HepG2 (cell line): Measurements from ENCODE around the gene RPS14. TPM values are rescaled to one million over a fixed set of nuclear protein-coding genes. Genes with fewer than 3 reads are reported as not detected.
A peak's percentile ranks its signal among the peaks of the same experiment; 100 is the strongest.

ENCODE experiments used
- BRF2 ChIP-seq: sonication (generic); formaldehyde crosslinking; IDR thresholded peaks from 2 replicates; pipeline ENCODE4 v1.8.1; 2022; ENCODE audit warnings: mild to moderate bottlenecking, missing genetic modification reagents
- CHD4 ChIP-seq: fragments of 200-600 bp; sonication (generic); IDR thresholded peaks from 2 replicates; pipeline ENCODE4 v1.7.0; 2017; ENCODE audit warnings: mild to moderate bottlenecking, low read length, borderline replicate concordance
- FOXA1 ChIP-seq, 2 experiments: fragments of 450-650 bp in 1 of 2; sonication (generic) in 1 of 2; formaldehyde crosslinking in 1 of 2; IDR thresholded peaks; 2 replicates each; pipeline versions ENCODE4 v1.4.0 to v1.6.1; 2016 to 2020; ENCODE audit warnings: missing genetic modification reagents in 1 of 2
- HMGXB4 ChIP-seq, 2 experiments: sonication (generic) in 1 of 2; formaldehyde crosslinking in 1 of 2; IDR thresholded peaks; 2 replicates each; pipeline versions ENCODE4 v1.4.0 to v1.6.1; 2018 to 2020; ENCODE audit warnings: missing genetic modification reagents in 2 of 2, borderline replicate concordance in 1 of 2, low read depth in 1 of 2, mild to moderate bottlenecking in 1 of 2, missing biosample characterization in 1 of 2
- HOXA5 ChIP-seq: sonication (generic); formaldehyde crosslinking; IDR thresholded peaks from 2 replicates; pipeline ENCODE4 v1.4.0; 2020; ENCODE audit warnings: missing genetic modification reagents
- MAFK ChIP-seq, 2 experiments: IDR thresholded peaks in 1 of 2; conservative IDR thresholded peaks in 1 of 2; 2 replicates each; pipeline ENCODE4 v1.6.1; 2011; ENCODE audit warnings: improper control_type of control experiment in 2 of 2, low read length in 2 of 2
- NBN ChIP-seq: fragments of 450-650 bp; conservative IDR thresholded peaks from 2 replicates; pipeline ENCODE4 v1.6.1; 2017
- NFYC ChIP-seq: IDR thresholded peaks from 2 replicates; pipeline ENCODE4 v1.6.1; 2016; ENCODE audit warnings: missing genetic modification reagents, missing compliant biosample characterization
- TSC22D2 ChIP-seq: sonication (generic); formaldehyde crosslinking; IDR thresholded peaks from 2 replicates; pipeline ENCODE4 v1.5.1; 2020; ENCODE audit warnings: missing genetic modification reagents, mild to moderate bottlenecking, borderline replicate concordance
- ZBTB3 ChIP-seq: sonication (generic); formaldehyde crosslinking; IDR thresholded peaks from 2 replicates; pipeline ENCODE4 v1.4.0; 2020; ENCODE audit warnings: low read depth, mild to moderate bottlenecking, moderate library complexity, missing genetic modification reagents, borderline replicate concordance
- ZIK1 ChIP-seq: sonication (generic); formaldehyde crosslinking; IDR thresholded peaks from 2 replicates; pipeline ENCODE4 v1.5.0; 2020; ENCODE audit warnings: mild to moderate bottlenecking, low read depth, missing genetic modification reagents, borderline replicate concordance
- ZNF564 ChIP-seq: sonication (generic); formaldehyde crosslinking; IDR thresholded peaks from 2 replicates; pipeline ENCODE4 v1.8.1; 2023; ENCODE audit warnings: mild to moderate bottlenecking, missing genetic modification reagents
- ZNF616 ChIP-seq: sonication (generic); formaldehyde crosslinking; IDR thresholded peaks from 2 replicates; pipeline ENCODE4 v1.5.0; 2020; ENCODE audit warnings: low read depth, mild to moderate bottlenecking, missing genetic modification reagents
- ZNF7 ChIP-seq: IDR thresholded peaks from 2 replicates; pipeline ENCODE4 v1.6.1; 2016; ENCODE audit warnings: missing biosample characterization, missing genetic modification reagents
- ZNF749 ChIP-seq: sonication (generic); formaldehyde crosslinking; IDR thresholded peaks from 2 replicates; pipeline ENCODE4 v1.8.0; 2022; ENCODE audit warnings: mild to moderate bottlenecking, missing genetic modification reagents, moderate library complexity, borderline replicate concordance
- polyA plus RNA-seq, 8 experiments: library from polyadenylated mRNA; depleted of rRNA in 3 of 8; stranded (reverse) in 7 of 8; unstranded in 1 of 8; fragments of >200 nt; fragmentation: Illumina TruSeq in 4 of 8; extraction: Trizol in 4 of 8; gene quantifications; 2 replicates each; pipeline versions ENCODE4 v1.2.1 to v1.2.3, GENCODE V29; 2011 to 2016; ENCODE audit warnings: low read depth in 4 of 8, missing spikeins in 1 of 8, mixed read lengths in 1 of 8; ENCODE audit not compliant: insufficient read depth in 1 of 8
- total RNA-seq, 5 experiments: library from RNA; depleted of rRNA; stranded (reverse); fragments of >200 nt; fragmentation: Illumina TruSeq; extraction: Trizol; gene quantifications; 2 replicates each; pipeline ENCODE4 v1.2.3, GENCODE V29; 2016; ENCODE audit warnings: low read depth in 1 of 5
- TF ChIP-seq, protein P1 (sequence below): IDR thresholded peaks from 2 replicates; pipeline ENCODE4 v1.6.1; 2012; ENCODE audit warnings: low read length, improper control_type of control experiment

RPS14 gene
- total and polyA plus RNA-seq, 2 of the 13 experiments (the other 11 are each of a cell fraction or from before 2014, with no cell fraction given) = 2,116 to 3,295 TPM

DNA sequence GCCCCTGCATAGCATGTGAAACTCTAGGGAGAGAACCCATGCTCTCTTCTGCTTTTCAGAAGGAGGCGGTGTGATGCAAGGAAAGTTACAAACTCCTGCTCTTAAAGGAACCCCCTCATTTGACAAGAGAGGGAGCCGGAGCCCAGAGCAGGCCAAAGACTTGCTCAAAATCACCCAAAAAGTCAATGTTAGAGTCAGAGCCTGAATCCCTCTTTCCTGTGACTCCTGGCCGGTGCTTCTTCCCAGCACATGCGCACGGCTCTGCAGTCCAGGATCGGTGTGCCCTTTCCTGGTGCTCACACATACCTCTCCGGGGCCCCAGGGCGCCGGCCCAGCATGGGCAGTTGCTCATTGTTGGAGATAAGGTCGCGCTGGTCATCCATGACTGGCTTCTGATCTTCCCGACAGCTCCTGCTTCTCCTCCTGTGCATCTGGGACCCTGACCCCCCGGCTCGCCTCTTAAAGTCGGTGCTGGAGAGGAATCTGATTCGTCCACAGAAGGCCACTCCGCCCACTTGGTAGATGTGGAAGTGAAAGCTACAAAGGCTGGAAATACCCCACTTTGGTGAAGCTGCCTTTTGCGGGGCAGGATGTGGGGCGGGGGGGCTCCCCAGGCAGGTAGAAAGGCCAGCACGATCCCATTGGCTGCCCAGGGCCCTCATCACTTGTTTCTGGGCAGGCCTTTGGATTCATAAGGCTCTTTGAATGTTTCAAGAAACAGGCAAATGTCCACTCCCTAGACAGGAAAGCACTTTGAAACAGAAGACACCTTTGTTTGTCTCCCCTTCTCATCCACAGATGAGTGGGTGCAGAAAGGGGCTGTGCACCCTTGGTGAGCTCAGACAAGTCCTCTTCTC, 37.0 kb downstream of the RPS14 start, which contains the start of gene CD74 (continued):
- no peak for TF ChIP-seq NBN
- no peak for TF ChIP-seq CHD4
- no peak for TF ChIP-seq TSC22D2 (CRISPR knock-in tag)
- no peak for TF ChIP-seq ZIK1
- TF ChIP-seq BRF2 (CRISPR knock-in tag) = no peak
- TF ChIP-seq, protein P1, sequence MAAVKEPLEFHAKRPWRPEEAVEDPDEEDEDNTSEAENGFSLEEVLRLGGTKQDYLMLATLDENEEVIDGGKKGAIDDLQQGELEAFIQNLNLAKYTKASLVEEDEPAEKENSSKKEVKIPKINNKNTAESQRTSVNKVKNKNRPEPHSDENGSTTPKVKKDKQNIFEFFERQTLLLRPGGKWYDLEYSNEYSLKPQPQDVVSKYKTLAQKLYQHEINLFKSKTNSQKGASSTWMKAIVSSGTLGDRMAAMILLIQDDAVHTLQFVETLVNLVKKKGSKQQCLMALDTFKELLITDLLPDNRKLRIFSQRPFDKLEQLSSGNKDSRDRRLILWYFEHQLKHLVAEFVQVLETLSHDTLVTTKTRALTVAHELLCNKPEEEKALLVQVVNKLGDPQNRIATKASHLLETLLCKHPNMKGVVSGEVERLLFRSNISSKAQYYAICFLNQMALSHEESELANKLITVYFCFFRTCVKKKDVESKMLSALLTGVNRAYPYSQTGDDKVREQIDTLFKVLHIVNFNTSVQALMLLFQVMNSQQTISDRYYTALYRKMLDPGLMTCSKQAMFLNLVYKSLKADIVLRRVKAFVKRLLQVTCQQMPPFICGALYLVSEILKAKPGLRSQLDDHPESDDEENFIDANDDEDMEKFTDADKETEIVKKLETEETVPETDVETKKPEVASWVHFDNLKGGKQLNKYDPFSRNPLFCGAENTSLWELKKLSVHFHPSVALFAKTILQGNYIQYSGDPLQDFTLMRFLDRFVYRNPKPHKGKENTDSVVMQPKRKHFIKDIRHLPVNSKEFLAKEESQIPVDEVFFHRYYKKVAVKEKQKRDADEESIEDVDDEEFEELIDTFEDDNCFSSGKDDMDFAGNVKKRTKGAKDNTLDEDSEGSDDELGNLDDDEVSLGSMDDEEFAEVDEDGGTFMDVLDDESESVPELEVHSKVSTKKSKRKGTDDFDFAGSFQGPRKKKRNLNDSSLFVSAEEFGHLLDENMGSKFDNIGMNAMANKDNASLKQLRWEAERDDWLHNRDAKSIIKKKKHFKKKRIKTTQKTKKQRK = no peak
- TF ChIP-seq HOXA5 (CRISPR knock-in tag) = 0 out of 2 replicates have a peak, but pooled peaks have one; percentile 48
- TF ChIP-seq ZNF564 (CRISPR knock-in tag) = 0 out of 2 replicates have a peak, but pooled peaks have one; percentile 40
- TF ChIP-seq ZNF749 (CRISPR knock-in tag) = no peak
- TF ChIP-seq FOXA1 (IDR thresholded peaks at IDR 0.05) = no peak
- 0 out of 2 replicates have a peak, but pooled peaks have one; percentile 7 for TF ChIP-seq FOXA1 (CRISPR knock-in tag; IDR thresholded peaks at IDR 0.05)
- TF ChIP-seq ZNF616 = 0 out of 2 replicates have a peak, but pooled peaks have one; percentile 10
- TF ChIP-seq NFYC (CRISPR knock-in tag) = peak; percentile 86
- TF ChIP-seq ZBTB3 (CRISPR knock-in tag) = no peak
- TF ChIP-seq ZNF7 = no peak
- peak in 1 of 2 experiments; percentile 51; a peak in 2 of 4 replicates for TF ChIP-seq HMGXB4 (CRISPR knock-in tag; IDR thresholded peaks at IDR 0.05; ENCODE audit: borderline replicate concordance in 1 of 2, low read depth in 1 of 2)
- TF ChIP-seq MAFK (conservative IDR thresholded peaks at IDR 0.05 in 1 of 2, IDR thresholded peaks at IDR 0.05 in 1 of 2; ENCODE audit: low read length in 2 of 2) = no peak
